B cell (primary cell): Measurements from ENCODE around the gene TMEM132E.

Source experiments
- EZH2 ChIP-seq: IDR thresholded peaks from 2 replicates; pipeline ENCODE4 v1.6.1; 2012; ENCODE audit warnings: borderline replicate concordance, low read depth, mild to moderate bottlenecking, moderate library complexity, low read length; ENCODE audit not compliant: insufficient read depth, poor library complexity, severe bottlenecking
- TF ChIP-seq, protein P1 (sequence below): fragments of 200-600 bp; IDR thresholded peaks from one replicate; pipeline ENCODE4 v1.8.0; 2022; ENCODE audit warnings: antibody characterized with exemption, mild to moderate bottlenecking

GRCh38 chr17:34601416-34601815, 22.0 kb downstream of the TMEM132E start:
- TF ChIP-seq, protein P1, sequence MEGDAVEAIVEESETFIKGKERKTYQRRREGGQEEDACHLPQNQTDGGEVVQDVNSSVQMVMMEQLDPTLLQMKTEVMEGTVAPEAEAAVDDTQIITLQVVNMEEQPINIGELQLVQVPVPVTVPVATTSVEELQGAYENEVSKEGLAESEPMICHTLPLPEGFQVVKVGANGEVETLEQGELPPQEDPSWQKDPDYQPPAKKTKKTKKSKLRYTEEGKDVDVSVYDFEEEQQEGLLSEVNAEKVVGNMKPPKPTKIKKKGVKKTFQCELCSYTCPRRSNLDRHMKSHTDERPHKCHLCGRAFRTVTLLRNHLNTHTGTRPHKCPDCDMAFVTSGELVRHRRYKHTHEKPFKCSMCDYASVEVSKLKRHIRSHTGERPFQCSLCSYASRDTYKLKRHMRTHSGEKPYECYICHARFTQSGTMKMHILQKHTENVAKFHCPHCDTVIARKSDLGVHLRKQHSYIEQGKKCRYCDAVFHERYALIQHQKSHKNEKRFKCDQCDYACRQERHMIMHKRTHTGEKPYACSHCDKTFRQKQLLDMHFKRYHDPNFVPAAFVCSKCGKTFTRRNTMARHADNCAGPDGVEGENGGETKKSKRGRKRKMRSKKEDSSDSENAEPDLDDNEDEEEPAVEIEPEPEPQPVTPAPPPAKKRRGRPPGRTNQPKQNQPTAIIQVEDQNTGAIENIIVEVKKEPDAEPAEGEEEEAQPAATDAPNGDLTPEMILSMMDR, result no peak
- no peak for TF ChIP-seq EZH2
